Fibroblast of lung (primary cell): ENCODE data around the gene GRPEL2.

ENCODE experiments used
- CTCF ChIP-seq, 2 donors: IDR thresholded peaks in 1 of 2; conservative IDR thresholded peaks in 1 of 2; 1 replicate in 1 of 2; 2 replicates in 1 of 2; pipeline ENCODE4 v1.5.1; 2011 to 2012; ENCODE audit warnings: low read length in 2 of 2, control low read depth in 1 of 2, inconsistent platforms in 1 of 2, low read depth in 1 of 2, mild to moderate bottlenecking in 1 of 2
- EZH2 ChIP-seq: IDR thresholded peaks from 2 replicates; pipeline ENCODE4 v1.5.1; 2012; ENCODE audit warnings: low read length, control low read depth, mild to moderate bottlenecking; ENCODE audit errors: missing control alignments

- TF ChIP-seq CTCF (conservative IDR thresholded peaks at IDR 0.05 in 1 of 2, IDR thresholded peaks at IDR 0.05 in 1 of 2; ENCODE audit: low read depth in 1 of 2, low read length in 2 of 2) (no peak), EZH2 (no peak)
Measured at GRCh38 chr5:149304195-149305078, 40.9 kb upstream of the GRPEL2 start.
